Thyroid gland (tissue), 4 donors: Measurements from ENCODE around the gene FOSL1.

Experiments
- POLR2A ChIP-seq, 2 donors: fragments of 450-650 bp; IDR thresholded peaks; one replicate each; pipeline ENCODE4 v1.6.1; 2017; ENCODE audit warnings: antibody characterized with exemption in 2 of 2, mild to moderate bottlenecking in 2 of 2, moderate library complexity in 1 of 2
- TF ChIP-seq, protein P1 (sequence below), 6 experiments: fragments of 200-600 bp in 3 of 6; fragments of 450-650 bp in 3 of 6; sonication (generic) in 3 of 6; IDR thresholded peaks; one replicate each; pipeline ENCODE4 v1.5.1; 2016 to 2019; ENCODE audit warnings: antibody characterized with exemption in 6 of 6, mild to moderate bottlenecking in 2 of 6, inconsistent platforms in 1 of 6, moderate library complexity in 1 of 6

DNA sequence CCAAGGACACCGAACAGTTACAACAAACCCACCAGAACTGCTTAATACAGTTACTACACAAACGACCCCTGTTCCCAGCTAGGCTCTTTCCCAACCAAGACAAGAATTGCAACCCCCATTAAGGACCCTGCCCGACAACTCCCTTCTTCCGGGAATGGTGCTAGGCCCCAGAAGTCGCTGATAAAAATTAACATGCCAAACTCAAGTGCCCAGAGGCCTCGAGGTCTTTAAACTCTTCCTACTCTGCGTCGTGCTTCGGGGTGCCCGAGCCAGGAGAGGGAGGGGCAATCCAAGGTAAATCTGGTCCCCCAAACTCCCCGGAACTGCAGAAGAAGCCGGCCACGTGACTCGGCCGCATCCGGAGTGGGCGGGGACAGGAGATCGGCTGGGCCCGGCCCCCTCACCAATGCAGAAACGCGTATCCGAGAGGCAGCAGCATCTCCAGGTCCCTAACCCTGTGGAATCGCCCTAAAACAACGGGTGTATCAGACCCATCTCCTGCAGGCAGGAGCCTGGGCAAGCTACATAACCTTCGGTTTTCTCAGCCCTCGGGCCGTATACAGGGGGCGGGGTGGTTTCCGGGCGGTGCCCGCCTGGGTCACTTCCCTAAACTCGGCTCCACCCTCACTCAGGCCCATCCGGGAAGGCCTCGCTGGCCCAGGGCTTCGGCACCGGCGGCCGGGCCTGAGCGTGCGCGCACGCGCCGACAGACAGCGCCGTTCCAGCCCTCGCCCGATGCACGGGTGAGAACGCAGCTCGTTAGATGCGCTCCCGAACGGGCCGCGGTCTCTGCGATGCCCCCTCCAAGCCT lies 43.3 kb downstream of the FOSL1 start:
- TF ChIP-seq POLR2A (IDR thresholded peaks at IDR 0.05) = peak in 1 of 2 donors; percentile 74
- TF ChIP-seq, protein P1, sequence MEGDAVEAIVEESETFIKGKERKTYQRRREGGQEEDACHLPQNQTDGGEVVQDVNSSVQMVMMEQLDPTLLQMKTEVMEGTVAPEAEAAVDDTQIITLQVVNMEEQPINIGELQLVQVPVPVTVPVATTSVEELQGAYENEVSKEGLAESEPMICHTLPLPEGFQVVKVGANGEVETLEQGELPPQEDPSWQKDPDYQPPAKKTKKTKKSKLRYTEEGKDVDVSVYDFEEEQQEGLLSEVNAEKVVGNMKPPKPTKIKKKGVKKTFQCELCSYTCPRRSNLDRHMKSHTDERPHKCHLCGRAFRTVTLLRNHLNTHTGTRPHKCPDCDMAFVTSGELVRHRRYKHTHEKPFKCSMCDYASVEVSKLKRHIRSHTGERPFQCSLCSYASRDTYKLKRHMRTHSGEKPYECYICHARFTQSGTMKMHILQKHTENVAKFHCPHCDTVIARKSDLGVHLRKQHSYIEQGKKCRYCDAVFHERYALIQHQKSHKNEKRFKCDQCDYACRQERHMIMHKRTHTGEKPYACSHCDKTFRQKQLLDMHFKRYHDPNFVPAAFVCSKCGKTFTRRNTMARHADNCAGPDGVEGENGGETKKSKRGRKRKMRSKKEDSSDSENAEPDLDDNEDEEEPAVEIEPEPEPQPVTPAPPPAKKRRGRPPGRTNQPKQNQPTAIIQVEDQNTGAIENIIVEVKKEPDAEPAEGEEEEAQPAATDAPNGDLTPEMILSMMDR (IDR thresholded peaks at IDR 0.05) = no peak
